ENCODE data around the gene WDR33.

DNA sequence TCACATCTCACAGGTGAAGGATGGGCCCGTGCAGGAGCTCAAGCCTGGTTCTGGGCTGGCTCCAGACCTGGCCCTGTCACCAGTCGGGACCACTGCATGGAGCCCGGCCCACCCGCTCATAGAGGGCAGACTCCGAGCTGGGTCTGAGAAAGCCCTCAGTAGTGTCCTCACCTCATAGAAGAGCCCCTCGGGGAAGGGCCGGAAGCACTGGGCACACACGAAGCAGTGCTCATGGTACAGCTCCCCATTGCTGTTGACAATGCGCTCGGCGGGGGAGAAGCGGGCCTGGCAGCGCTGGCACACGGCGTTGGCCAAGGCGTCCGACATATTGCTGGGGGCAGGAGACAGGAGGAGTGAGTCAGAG, 153.8 kb downstream of the WDR33 start:
- no peak for TF ChIP-seq POLR2A (IDR thresholded peaks at IDR 0.05)
- TF ChIP-seq, protein P1, sequence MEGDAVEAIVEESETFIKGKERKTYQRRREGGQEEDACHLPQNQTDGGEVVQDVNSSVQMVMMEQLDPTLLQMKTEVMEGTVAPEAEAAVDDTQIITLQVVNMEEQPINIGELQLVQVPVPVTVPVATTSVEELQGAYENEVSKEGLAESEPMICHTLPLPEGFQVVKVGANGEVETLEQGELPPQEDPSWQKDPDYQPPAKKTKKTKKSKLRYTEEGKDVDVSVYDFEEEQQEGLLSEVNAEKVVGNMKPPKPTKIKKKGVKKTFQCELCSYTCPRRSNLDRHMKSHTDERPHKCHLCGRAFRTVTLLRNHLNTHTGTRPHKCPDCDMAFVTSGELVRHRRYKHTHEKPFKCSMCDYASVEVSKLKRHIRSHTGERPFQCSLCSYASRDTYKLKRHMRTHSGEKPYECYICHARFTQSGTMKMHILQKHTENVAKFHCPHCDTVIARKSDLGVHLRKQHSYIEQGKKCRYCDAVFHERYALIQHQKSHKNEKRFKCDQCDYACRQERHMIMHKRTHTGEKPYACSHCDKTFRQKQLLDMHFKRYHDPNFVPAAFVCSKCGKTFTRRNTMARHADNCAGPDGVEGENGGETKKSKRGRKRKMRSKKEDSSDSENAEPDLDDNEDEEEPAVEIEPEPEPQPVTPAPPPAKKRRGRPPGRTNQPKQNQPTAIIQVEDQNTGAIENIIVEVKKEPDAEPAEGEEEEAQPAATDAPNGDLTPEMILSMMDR (IDR thresholded peaks at IDR 0.05), result no peak
